VCaP (cell line): Measurements from ENCODE around the gene FGD4.

Experiments used
- H3K27ac ChIP-seq: fragments of 450-650 bp; 2 replicates; pipeline ENCODE4 v1.5.1; 2017
- CTCF ChIP-seq: fragments of 450-650 bp; conservative IDR thresholded peaks from 2 replicates; pipeline ENCODE4 v1.5.1; 2017; ENCODE audit warnings: mild to moderate bottlenecking, moderate library complexity

FGD4 gene

GRCh38 chr12:32600681-32601080, 201.3 kb downstream of the FGD4 start:
- H3K27ac ChIP-seq: no peak overlapping the region
- TF ChIP-seq CTCF: no peak

- TF ChIP-seq CTCF: no peak
- no peak overlapping the region for H3K27ac ChIP-seq
Measured at GRCh38 chr12:32603071-32603470, 203.7 kb downstream of the FGD4 start.

- TF ChIP-seq CTCF: no peak
- peak overlapping the region; percentile 59; the same call in 1 of the 2 replicates for H3K27ac ChIP-seq
Measured at GRCh38 chr12:32603858-32604257, 204.5 kb downstream of the FGD4 start.

GRCh38 chr12:32604565-32604964, 205.2 kb downstream of the FGD4 start:
- peak overlapping the region; percentile 59 for H3K27ac ChIP-seq
- TF ChIP-seq CTCF: no peak

GRCh38 chr12:32605326-32606095, 206.2 kb downstream of the FGD4 start:
- peak overlapping the region; percentile 59 for H3K27ac ChIP-seq
- TF ChIP-seq CTCF: no peak

- TF ChIP-seq CTCF: no peak
- H3K27ac ChIP-seq: peak overlapping the region; percentile 59; the same call in 1 of the 2 replicates
Measured at GRCh38 chr12:32606443-32606842, 207.1 kb downstream of the FGD4 start.

- no peak for TF ChIP-seq CTCF
- no peak overlapping the region for H3K27ac ChIP-seq
Measured at GRCh38 chr12:32609966-32610365, 210.6 kb downstream of the FGD4 start.
